PC-9 (cell line): ENCODE measurements around the gene NT5C1A. TPM values are rescaled to one million over a fixed set of nuclear protein-coding genes. Genes with fewer than 3 reads are reported as not detected.

Experiments
- BruUV-seq: library from RNA; stranded (reverse); fragments of 400-500 nt; replicated peaks from 2 replicates; lab custom pipeline; 2021; lab: Mats Ljungman, UMichigan
- CTCF ChIA-PET: fragments of 300-600 bp; sonication (Branson Sonifier 250); formaldehyde crosslinking; loops from one replicate; lab custom pipeline; 2022; ENCODE audit warnings: antibody characterized with exemption; lab: Charles Lee
- POLR2A ChIA-PET: fragments of 300-600 bp; sonication (Branson Sonifier 250); formaldehyde crosslinking; loops from one replicate; lab custom pipeline; 2022; ENCODE audit warnings: antibody characterized with exemption; ENCODE audit not compliant: unreplicated experiment; lab: Charles Lee
- DNase-seq, 2 experiments: peaks; one replicate each; pipeline versions ENCODE4 v3.0.0 to v3.0.0-alpha.2; 2015 to 2022; ENCODE audit warnings: mixed read lengths in 1 of 2
- H2AFZ ChIP-seq: fragments of 200-600 bp; sonication (generic); 2 replicates; pipeline ENCODE4 v1.8.1; 2017; ENCODE audit warnings: antibody characterized with exemption
- H3F3A ChIP-seq: fragments of 200-600 bp; sonication (generic); 2 replicates; pipeline ENCODE4 v1.8.1; 2017; ENCODE audit warnings: antibody characterized with exemption, mild to moderate bottlenecking, low read depth; ENCODE audit not compliant: insufficient read depth
- H3K27ac ChIP-seq: fragments of 200-600 bp; sonication (generic); 2 replicates; pipeline ENCODE4 v1.6.1; 2016; ENCODE audit warnings: mixed run types
- H3K27me3 ChIP-seq: fragments of 200-600 bp; sonication (generic); 2 replicates; pipeline ENCODE4 v1.6.1; 2016; ENCODE audit warnings: low read depth, mixed run types; ENCODE audit not compliant: insufficient read depth
- H3K36me3 ChIP-seq: fragments of 200-600 bp; sonication (generic); 2 replicates; pipeline ENCODE4 v1.6.1; 2016; ENCODE audit warnings: low read depth, mixed run types
- H3K4me1 ChIP-seq: fragments of 200-600 bp; sonication (generic); replicated peaks from 2 replicates; pipeline ENCODE4 v1.6.1; 2016; ENCODE audit warnings: mixed run types; ENCODE audit not compliant: insufficient read depth
- H3K4me2 ChIP-seq: fragments of 200-600 bp; sonication (generic); 2 replicates; pipeline ENCODE4 v1.6.1; 2017; ENCODE audit warnings: mixed run types
- H3K4me3 ChIP-seq: fragments of 200-600 bp; sonication (generic); 2 replicates; pipeline ENCODE4 v1.6.1; 2016; ENCODE audit warnings: mixed run types
- H3K79me2 ChIP-seq: fragments of 200-600 bp; sonication (generic); 2 replicates; pipeline ENCODE4 v1.6.1; 2017; ENCODE audit warnings: low read depth, mixed run types
- H3K9me2 ChIP-seq: fragments of 200-600 bp; sonication (generic); 2 replicates; pipeline ENCODE4 v1.8.1; 2017; ENCODE audit warnings: mild to moderate bottlenecking; ENCODE audit not compliant: insufficient read depth
- H3K9me3 ChIP-seq: fragments of 200-600 bp; sonication (generic); 2 replicates; pipeline ENCODE4 v1.8.1; 2016; ENCODE audit warnings: low read depth; ENCODE audit not compliant: insufficient read depth
- H4K20me1 ChIP-seq: fragments of 200-600 bp; sonication (generic); 2 replicates; pipeline ENCODE4 v1.8.1; 2017; ENCODE audit not compliant: insufficient read depth
- CTCF ChIP-seq: fragments of 200-600 bp; sonication (generic); conservative IDR thresholded peaks from 2 replicates; pipeline ENCODE4 v1.6.1; 2017; ENCODE audit warnings: mixed run types, antibody characterized with exemption, mild to moderate bottlenecking, moderate library complexity
- EZH2 ChIP-seq: fragments of 200-600 bp; sonication (generic); IDR thresholded peaks from 2 replicates; pipeline ENCODE4 v1.8.0; 2017; ENCODE audit warnings: antibody characterized with exemption, low read depth
- intact Hi-C: fragments of 100-400 bp; cut with micrococcal nuclease; formaldehyde crosslinking; loops from one replicate; pipeline ENCODE4 v1.10.0; 2022; ENCODE audit not compliant: unreplicated experiment
- total RNA-seq: library from RNA; stranded (reverse); gene quantifications from 2 replicates; pipeline ENCODE4 v1.2.3, GENCODE V29; 2021

The NT5C1A gene
- total RNA-seq, 1 experiment from 2014 or later = not detected

- no peaks in the 10 kb centered on the region for H3K36me3 ChIP-seq
- peaks cover 12% of the 10 kb centered on the region; the same call in 1 of the 2 replicates for H3K27me3 ChIP-seq
- TF ChIP-seq EZH2 (no peak), CTCF (no peak)
- H3K4me1 ChIP-seq = no peaks in the 10 kb centered on the region
- ChIA-PET CTCF (no interaction called here), POLR2A (no interaction called here)
- H3K9me3 ChIP-seq = no peaks in the 10 kb centered on the region
- no peaks in the 10 kb centered on the region; the same call in 1 of the 2 replicates for H3F3A ChIP-seq
- no peak overlapping the region for H3K4me2 ChIP-seq
- H3K27ac ChIP-seq = no peak overlapping the region
- intact Hi-C loops = loop anchor here (5.0 kb wide), 1 partner anchor 61 kb away; no protein-coding TSS in a partner anchor
- H2AFZ ChIP-seq = no peak overlapping the region
- H3K79me2 ChIP-seq = no peaks in the 10 kb centered on the region
- BruUV-seq = no TSS peak
- H3K4me3 ChIP-seq = no peak overlapping the region
- DNase-seq = no peak
- no peaks in the 10 kb centered on the region for H3K9me2 ChIP-seq
- H4K20me1 ChIP-seq = no peaks in the 10 kb centered on the region
Measured at GRCh38 chr1:39717809-39718208, 45.9 kb upstream of the NT5C1A start.

- Histone ChIP-seq H3K9me3 (no peaks in the 10 kb centered on the region), H4K20me1 (no peaks in the 10 kb centered on the region), H3K4me1 (no peaks in the 10 kb centered on the region), H3K27ac (no peak overlapping the region), H3K36me3 (no peaks in the 10 kb centered on the region), H2AFZ (no peak overlapping the region), H3F3A (no peaks in the 10 kb centered on the region), H3K9me2 (no peaks in the 10 kb centered on the region), H3K27me3 (peaks cover 12% of the 10 kb centered on the region; the same call in 1 of the 2 replicates), H3K4me3 (no peak overlapping the region), H3K79me2 (no peaks in the 10 kb centered on the region), H3K4me2 (no peak overlapping the region)
- intact Hi-C loops = no loop called here
- ChIA-PET CTCF (no interaction called here), POLR2A (interaction anchor here (0.5 to 0.7 kb wide), 3 partner anchors 29 to 98 kb away, joined by 3 to 4 read pairs (median 3); no protein-coding TSS in a partner anchor)
- no TSS peak for BruUV-seq
- no peak for DNase-seq
- TF ChIP-seq CTCF (no peak), EZH2 (no peak)
Measured at GRCh38 chr1:39713557-39713956, 41.6 kb upstream of the NT5C1A start.

- H3K9me2 ChIP-seq = no peaks in the 10 kb centered on the region
- peaks cover 7% of the 10 kb centered on the region; the same call in 1 of the 2 replicates for H3K27me3 ChIP-seq
- no peaks in the 10 kb centered on the region for H3K36me3 ChIP-seq
- H3K27ac ChIP-seq = no peak overlapping the region
- no peak for DNase-seq
- intact Hi-C loops = no loop called here
- no peak overlapping the region for H3K4me3 ChIP-seq
- TF ChIP-seq EZH2 (no peak), CTCF (no peak)
- H2AFZ ChIP-seq = no peak overlapping the region
- ChIA-PET POLR2A (no interaction called here), CTCF (no interaction called here)
- no peaks in the 10 kb centered on the region for H3K79me2 ChIP-seq
- no peaks in the 10 kb centered on the region for H3K4me1 ChIP-seq
- H4K20me1 ChIP-seq = no peaks in the 10 kb centered on the region
- BruUV-seq = no TSS peak
- H3K9me3 ChIP-seq = no peaks in the 10 kb centered on the region
- H3K4me2 ChIP-seq = no peak overlapping the region
- no peaks in the 10 kb centered on the region for H3F3A ChIP-seq
Measured at GRCh38 chr1:39711966-39712340, 40.0 kb upstream of the NT5C1A start.
